ENCODE results near the gene DISC1. TPM values are rescaled to one million over a fixed set of nuclear protein-coding genes. Genes with fewer than 3 reads are reported as not detected.

DISC1 gene
- total RNA-seq, 2 donors from 2014 or later, result 4.0 to 8.8 TPM

DNA sequence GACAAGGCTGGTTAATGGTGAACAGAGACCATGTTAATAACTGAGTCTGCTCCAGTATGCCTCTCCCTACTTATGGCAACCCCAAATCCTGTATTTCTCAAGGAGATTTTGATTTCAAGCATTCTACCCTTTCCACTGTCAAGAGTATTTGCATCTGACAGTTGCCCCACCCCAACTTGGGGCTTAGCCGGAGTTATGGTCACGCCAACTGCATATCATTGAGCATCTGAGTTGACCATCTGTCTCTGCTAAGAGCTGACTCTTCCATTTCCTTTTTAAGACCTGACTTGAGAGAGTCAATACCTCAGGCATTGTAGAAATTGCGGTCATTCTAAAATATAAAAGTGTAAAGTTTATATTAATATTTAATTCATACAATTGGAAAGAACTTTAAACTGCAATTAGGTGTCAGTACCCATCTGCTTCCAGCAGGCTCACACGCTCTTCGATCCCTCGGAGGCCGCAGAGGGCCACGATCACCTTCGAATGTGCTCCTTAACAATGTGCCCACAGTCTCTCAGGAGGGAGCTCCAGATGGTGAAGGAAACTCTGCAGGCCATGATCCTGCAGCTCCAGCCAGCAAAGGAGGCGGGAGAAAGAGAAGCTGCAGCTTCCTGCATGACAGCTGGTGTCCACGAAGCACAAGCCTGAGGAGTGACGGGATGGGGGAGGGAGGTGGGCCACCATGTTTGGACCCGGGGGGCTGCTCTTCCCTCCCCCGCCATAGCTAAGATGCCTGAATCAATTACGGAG is 409.8 kb downstream of the DISC1 start:
- H3K9me3 Mint-ChIP-seq, result no peaks in the 10 kb centered on the region
- no peaks in the 10 kb centered on the region for H3K4me1 Mint-ChIP-seq (ENCODE audit: low read depth in 2 of 2)
- H3K27ac Mint-ChIP-seq, result no peak overlapping the region
- no peaks in the 10 kb centered on the region for H3K27me3 Mint-ChIP-seq
- H3K36me3 Mint-ChIP-seq, result peaks cover 5% of the 10 kb centered on the region
- no peak for DNase-seq (ENCODE audit: low spot score)
- no peak overlapping the region for H3K4me3 Mint-ChIP-seq
- ATAC-seq, result no peak

DNA sequence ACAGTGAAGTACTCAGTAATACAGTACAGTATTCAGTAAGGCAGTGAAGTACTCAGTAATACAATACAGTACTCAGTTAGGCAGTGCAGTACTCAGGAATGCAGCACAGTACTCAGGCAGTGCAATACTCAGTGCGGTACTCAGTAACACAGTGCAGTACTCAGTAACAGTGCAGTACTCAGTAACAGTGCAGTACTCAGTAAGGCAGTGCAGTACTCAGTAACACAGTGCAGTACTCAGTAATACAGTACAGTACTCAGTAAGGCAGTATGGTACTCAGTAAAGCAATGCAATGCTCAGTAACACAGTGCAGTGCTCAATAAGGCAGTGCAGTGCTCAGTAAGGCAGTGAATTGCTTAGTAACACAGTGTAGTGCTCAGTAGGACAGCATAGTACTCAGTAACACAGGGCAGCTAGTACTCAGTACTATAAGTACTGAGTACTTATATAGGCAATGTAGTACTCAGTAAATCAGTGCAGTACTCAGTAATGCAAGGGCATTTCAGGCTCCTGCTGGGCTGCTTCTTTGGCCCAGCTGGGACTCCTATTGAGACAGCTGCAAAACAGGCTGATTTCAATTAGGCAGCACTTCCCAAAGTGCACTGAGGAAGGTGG is 411.3 kb downstream of the DISC1 start:
- H3K9me3 Mint-ChIP-seq, result no peaks in the 10 kb centered on the region
- H3K27ac Mint-ChIP-seq, result no peak overlapping the region
- no peaks in the 10 kb centered on the region for H3K4me1 Mint-ChIP-seq (ENCODE audit: low read depth in 2 of 2)
- no peak overlapping the region for H3K4me3 Mint-ChIP-seq
- no peaks in the 10 kb centered on the region for H3K27me3 Mint-ChIP-seq
- peak; percentile 24 to 36 for ATAC-seq
- H3K36me3 Mint-ChIP-seq, result peaks cover 5% of the 10 kb centered on the region
- DNase-seq (ENCODE audit: low spot score), result no peak

DNA sequence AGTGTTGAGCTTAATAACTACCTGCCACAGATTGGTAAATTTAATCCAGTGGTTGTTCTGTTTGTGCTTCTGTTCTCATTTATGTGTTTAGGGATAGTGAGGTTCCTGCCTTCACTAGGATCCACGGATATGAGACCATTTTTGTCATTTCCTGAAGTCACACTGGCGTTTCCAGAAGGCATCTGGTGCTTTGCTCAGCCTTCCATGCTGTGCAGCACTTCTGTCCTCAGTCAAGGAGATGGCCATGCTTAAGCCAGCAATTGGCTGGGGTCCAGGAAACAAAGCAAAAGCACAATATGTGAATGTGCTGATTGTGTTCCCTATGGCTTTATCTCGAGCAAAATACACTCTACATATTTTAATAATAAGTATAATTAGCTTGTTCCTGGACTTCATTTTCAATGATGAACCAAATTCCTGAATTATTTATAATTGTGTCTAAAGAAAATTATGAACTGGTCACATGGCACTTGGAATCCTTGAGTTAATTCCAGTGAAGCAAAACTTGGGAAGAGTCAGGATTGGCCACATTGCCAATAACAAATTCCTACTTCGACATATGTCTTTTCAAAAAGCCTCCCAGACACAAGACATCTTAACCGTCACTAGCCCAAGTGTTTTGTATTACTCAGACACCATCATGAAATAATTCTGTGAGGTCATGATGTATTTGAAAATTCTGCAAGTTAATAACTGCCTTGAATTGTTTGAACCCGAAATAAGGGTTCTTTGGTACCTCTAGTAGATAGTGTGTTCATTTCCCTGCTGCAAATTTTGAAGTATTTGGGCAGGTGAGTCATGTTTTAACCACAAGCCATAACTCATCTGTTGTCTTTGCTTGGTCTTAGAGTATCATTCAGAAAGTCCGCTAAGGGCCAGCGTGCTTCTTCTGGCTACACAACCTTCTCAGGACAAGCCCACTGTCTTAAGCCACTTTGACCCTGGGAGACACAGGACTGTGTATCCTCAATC is 412.4 kb downstream of the DISC1 start:
- DNase-seq (ENCODE audit: low spot score) (no peak), ATAC-seq (no peak)
- Mint-ChIP-seq H3K4me1 (ENCODE audit: low read depth in 2 of 2) (no peaks in the 10 kb centered on the region), H3K9me3 (no peaks in the 10 kb centered on the region), H3K27ac (no peak overlapping the region), H3K4me3 (no peak overlapping the region), H3K36me3 (no peaks in the 10 kb centered on the region), H3K27me3 (peaks cover 2 to 10% of the 10 kb centered on the region in 2 donors)

DNA sequence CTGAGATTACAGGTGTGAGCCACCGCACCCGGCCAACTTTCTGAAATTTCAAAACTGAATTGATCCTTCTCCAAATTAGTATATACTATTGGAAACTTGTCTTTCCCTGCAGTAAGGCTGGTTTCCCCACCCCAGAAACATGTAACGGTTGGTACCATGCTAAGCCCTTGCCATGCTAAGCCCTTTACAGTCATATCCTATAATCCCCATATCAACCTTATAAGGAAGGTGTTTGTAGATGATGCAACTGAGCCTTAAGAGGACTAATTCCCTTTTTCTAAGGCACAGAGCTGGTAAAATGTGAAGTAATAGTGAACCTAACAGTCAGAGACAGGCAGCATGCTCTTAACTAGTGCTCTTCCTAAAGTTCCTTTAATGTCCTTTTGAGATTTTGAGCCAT is 413.7 kb downstream of the DISC1 start:
- H3K4me3 Mint-ChIP-seq, result no peak overlapping the region
- peaks cover 6 to 17% of the 10 kb centered on the region in 2 donors for H3K27me3 Mint-ChIP-seq
- H3K9me3 Mint-ChIP-seq, result no peaks in the 10 kb centered on the region
- DNase-seq (ENCODE audit: low spot score), result no peak
- no peaks in the 10 kb centered on the region for H3K4me1 Mint-ChIP-seq (ENCODE audit: low read depth in 2 of 2)
- H3K27ac Mint-ChIP-seq, result no peak overlapping the region
- ATAC-seq, result no peak
- no peaks in the 10 kb centered on the region for H3K36me3 Mint-ChIP-seq

DNA sequence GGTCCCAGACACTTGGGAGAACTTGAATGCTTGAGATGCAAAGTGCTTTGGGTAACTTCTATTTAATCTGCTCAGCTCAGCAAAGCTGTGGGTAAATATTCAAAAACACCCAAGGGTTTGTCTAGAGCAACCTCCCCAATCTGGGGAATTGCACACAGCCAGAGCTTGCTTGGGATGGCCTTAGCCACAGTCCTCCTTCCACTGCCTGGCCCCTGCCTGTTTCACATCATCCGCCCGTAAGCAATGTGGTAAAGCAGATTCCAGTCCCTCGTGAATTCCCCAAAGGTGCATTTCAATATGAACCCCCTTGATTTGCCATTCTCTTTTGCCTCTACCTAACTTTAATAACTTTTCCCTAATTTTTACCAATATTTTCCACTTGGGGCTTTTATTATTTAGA is 418.1 kb downstream of the DISC1 start:
- Mint-ChIP-seq H3K9me3 (peaks cover 5% of the 10 kb centered on the region), H3K4me1 (ENCODE audit: low read depth in 2 of 2) (peaks cover 5% of the 10 kb centered on the region in 2 donors), H3K27ac (no peak overlapping the region), H3K36me3 (no peaks in the 10 kb centered on the region), H3K27me3 (peaks cover 20 to 26% of the 10 kb centered on the region in 2 donors), H3K4me3 (no peak overlapping the region)
- ATAC-seq (no peak), DNase-seq (ENCODE audit: low spot score) (no peak)

DNA sequence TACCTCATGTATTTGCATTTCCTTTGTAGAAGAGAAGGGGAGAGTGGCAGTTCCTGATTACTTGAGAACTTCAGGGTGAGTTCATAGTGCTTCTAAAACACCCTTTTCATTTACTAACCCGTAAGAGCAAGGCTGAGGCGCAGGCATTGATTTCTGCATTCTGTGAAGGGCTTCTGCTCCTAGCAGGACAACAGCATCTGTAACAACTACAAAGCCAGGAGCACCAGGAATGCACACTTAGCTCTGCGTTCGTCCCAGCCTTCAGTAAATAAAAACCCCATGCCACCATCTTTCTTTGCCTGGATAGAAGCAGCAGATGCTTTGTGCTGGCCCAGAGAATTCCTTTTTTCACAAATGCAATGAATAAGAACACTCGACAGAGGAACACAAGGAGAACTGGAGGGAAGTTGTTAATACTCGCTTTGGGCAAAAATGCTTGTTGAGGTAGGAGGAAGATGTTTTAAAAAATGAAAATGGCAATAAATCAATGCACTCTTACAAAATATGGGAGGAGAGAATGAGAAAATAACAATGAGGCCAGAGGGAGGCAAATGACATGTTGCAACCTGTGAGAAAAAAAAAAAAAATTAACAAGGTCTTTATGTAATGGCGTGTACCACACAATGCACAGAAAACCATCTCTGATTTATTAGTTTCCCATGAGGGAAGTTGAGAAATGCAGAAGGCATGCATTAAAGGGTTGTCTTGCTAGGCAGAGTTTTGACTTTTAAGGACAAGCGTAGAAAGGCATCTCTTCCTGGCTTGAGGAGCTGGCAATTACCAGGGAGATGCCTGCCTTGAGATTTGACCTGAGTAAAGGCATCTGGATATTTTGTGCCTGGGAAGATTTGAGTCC is 418.8 kb downstream of the DISC1 start:
- ATAC-seq (no peak), DNase-seq (ENCODE audit: low spot score) (no peak)
- Mint-ChIP-seq H3K4me1 (ENCODE audit: low read depth in 2 of 2) (peaks cover 5% of the 10 kb centered on the region in 2 donors), H3K9me3 (peaks cover 5% of the 10 kb centered on the region), H3K27me3 (peaks cover 20 to 26% of the 10 kb centered on the region in 2 donors), H3K36me3 (no peaks in the 10 kb centered on the region), H3K4me3 (no peak overlapping the region), H3K27ac (no peak overlapping the region)

DNA sequence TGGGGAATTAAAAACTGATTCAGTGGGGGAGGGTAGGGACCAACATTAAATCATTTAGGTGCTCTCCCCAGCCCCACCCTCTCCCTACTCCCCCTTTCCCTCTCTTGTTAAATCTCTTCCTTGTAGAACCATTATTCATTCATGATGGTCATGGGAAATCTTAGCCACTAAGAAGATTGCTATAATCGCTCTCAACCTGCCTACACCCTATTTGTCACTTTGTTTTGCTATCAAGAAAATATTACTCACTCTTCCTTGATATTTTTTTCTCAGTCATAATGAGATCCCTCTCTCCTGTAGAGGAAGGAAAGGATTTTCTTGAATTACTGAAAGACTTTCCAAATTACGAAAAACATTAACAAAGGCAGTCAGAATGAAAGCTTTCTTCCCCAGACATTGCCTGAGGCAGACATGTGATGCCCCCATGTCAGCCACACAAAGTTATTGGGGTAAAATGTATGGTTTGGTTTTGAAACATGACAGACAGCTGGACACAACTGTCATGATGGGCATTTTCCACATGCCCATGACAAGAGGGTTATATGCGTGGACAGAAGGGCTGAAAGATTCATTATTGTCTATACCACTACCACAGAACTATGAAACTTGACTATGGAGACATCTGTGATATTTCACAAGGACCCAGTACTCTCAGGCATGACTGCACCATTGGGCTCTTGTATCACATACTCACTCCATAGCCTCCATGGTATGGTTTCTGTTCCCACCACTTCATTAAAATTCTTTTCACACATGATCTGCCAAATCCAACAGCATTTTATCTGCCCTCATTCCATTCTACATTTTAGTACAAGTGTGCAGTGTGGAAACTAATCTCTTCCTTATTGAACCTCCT is 420.1 kb downstream of the DISC1 start:
- ATAC-seq (peak; percentile 48 to 79), DNase-seq (ENCODE audit: low spot score) (no peak)
- Mint-ChIP-seq H3K4me1 (ENCODE audit: low read depth in 2 of 2) (peaks cover 5% of the 10 kb centered on the region in 2 donors), H3K36me3 (no peaks in the 10 kb centered on the region), H3K27me3 (peaks cover 20 to 26% of the 10 kb centered on the region in 2 donors), H3K4me3 (peak overlapping the region; percentile 13), H3K27ac (no peak overlapping the region), H3K9me3 (peaks cover 5% of the 10 kb centered on the region)

DNA sequence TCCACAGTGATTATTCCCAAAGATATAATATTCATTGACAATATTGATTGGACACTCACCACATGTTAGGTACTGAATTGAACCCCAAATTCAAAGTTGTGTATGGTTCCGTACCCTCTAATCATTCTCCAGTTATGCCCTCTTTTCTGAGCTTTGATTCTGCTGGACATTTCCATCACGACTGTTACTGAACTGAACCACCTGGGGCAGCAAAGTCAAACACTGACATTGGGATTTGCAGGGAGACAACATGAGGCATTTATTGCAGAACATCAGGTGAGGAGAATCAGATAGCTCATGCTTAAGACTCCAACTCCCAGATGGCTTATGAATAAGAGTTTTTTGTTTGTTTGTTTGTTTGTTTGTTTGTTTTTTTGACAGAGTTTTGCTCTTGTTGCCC is 420.9 kb downstream of the DISC1 start:
- Mint-ChIP-seq H3K36me3 (no peaks in the 10 kb centered on the region), H3K27me3 (peaks cover 20 to 26% of the 10 kb centered on the region in 2 donors), H3K9me3 (peaks cover 5% of the 10 kb centered on the region), H3K27ac (no peak overlapping the region), H3K4me3 (no peak overlapping the region), H3K4me1 (ENCODE audit: low read depth in 2 of 2) (peaks cover 5% of the 10 kb centered on the region in 2 donors)
- no peak for ATAC-seq
- DNase-seq (ENCODE audit: low spot score), result no peak

DNA sequence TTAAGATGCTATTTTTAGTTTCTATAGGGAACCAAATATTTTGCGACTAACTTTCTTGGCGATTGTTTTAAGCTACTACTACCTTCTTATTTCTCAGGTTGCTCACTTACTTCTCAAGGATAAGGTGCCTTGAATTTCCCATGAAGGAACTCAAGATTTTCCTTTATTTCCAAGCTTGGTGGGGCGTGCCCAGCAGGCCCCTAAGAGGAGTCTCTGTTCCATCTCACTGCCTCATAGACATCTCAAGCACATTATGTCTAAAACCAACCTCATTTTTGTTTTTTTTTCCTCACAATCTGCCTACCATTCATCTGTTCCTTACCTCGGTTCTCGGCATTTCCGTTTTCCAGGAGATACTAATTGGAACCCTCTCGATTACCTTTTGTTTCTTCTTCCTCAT is 421.9 kb downstream of the DISC1 start:
- H3K27ac Mint-ChIP-seq, result no peak overlapping the region
- DNase-seq (ENCODE audit: low spot score), result no peak
- no peaks in the 10 kb centered on the region for H3K36me3 Mint-ChIP-seq
- no peak for ATAC-seq
- peaks cover 5% of the 10 kb centered on the region in 2 donors for H3K4me1 Mint-ChIP-seq (ENCODE audit: low read depth in 2 of 2)
- peaks cover 23 to 29% of the 10 kb centered on the region in 2 donors for H3K27me3 Mint-ChIP-seq
- peaks cover 5% of the 10 kb centered on the region for H3K9me3 Mint-ChIP-seq
- H3K4me3 Mint-ChIP-seq, result no peak overlapping the region

DNA sequence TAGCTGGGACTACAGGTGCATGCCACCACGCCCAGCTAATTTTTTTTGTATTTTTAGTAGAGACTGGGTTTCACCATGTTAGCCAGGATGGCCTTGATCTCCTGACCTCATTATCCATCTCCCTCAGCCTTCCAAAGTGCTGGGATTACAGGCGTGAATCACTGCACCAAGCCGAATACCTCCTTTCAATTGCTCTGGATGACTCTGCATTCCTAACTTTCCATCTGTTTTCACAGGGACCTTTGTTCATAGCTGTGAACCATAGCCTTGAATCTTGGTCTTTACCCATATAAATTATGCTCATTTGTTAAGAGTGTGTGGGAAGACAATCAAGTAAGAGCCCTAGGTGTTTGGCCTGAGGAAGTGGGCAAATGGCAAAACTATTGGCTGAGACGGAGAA is 422.7 kb downstream of the DISC1 start:
- ATAC-seq, result no peak
- H3K36me3 Mint-ChIP-seq, result no peaks in the 10 kb centered on the region
- peaks cover 5% of the 10 kb centered on the region in 2 donors for H3K4me1 Mint-ChIP-seq (ENCODE audit: low read depth in 2 of 2)
- H3K4me3 Mint-ChIP-seq, result no peak overlapping the region
- H3K27me3 Mint-ChIP-seq, result peaks cover 21 to 22% of the 10 kb centered on the region in 2 donors
- no peak for DNase-seq (ENCODE audit: low spot score)
- no peak overlapping the region for H3K27ac Mint-ChIP-seq
- H3K9me3 Mint-ChIP-seq, result peaks cover 5% of the 10 kb centered on the region

DNA sequence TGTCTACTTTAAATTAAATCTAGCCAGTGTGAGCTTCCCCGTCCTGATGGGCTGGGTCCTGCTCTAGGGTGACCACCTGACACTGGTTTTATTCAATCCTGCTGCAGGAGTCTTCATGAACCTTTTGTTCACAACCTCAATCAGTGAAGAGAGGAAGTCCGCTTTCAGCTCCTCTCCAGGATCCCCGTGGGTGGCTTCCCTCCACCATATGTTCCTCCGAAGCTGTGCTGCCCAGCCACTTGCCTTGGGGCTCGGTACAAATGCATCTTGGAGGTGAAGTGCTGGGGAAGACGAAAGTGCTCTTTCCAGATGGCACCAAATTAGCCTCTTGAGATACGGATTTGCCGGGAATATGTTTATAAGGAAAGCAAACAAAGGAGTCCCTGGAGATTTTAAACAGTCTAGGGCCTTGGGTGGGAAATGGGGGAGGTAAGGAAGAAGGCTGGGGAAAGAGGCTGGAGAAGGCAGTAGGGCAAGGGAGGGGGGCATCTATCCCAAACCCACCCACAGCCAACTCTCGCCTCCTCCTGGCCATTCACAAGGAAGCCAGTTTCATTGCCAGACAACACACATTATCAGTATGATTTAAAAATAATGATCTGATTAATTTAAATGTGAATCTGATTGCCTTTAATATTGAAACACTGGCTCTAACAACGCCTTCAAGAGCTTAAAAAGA is 430.8 kb downstream of the DISC1 start:
- Mint-ChIP-seq H3K27me3 (peaks cover 9 to 14% of the 10 kb centered on the region in 2 donors), H3K27ac (no peak overlapping the region), H3K4me3 (no peak overlapping the region), H3K4me1 (ENCODE audit: low read depth in 2 of 2) (no peaks in the 10 kb centered on the region), H3K9me3 (no peaks in the 10 kb centered on the region), H3K36me3 (no peaks in the 10 kb centered on the region)
- ATAC-seq (no peak), DNase-seq (ENCODE audit: low spot score) (no peak)

DNA sequence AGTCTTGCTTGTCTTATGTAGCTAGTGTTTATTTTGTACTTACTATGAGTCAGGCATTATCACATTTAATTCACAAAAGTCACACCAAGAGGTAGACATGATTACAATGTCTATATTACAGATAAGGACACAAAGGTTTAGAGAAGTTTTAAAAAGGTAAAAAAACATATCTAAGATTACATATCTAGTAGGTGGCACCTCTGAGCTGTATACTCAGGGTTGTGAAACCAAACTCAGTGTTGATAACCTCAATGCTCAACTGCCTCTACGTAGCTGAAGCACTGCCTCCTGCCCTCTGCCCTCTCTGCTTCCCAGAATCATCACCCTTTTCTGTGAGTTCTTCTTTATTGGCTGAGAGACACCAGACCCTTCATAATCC is 431.3 kb downstream of the DISC1 start:
- no peaks in the 10 kb centered on the region for H3K36me3 Mint-ChIP-seq
- no peak overlapping the region for H3K4me3 Mint-ChIP-seq
- no peak overlapping the region for H3K27ac Mint-ChIP-seq
- no peaks in the 10 kb centered on the region for H3K4me1 Mint-ChIP-seq (ENCODE audit: low read depth in 2 of 2)
- ATAC-seq, result no peak
- no peak for DNase-seq (ENCODE audit: low spot score)
- peaks cover 12 to 14% of the 10 kb centered on the region in 2 donors for H3K27me3 Mint-ChIP-seq
- H3K9me3 Mint-ChIP-seq, result no peaks in the 10 kb centered on the region

Data from natural killer cell treated with Interleukin-12 subunit alpha and Interleukin-12 subunit beta and Interleukin-15 and Interleukin-18, amount 100 ng/mL, for 72 hours (primary cell).